Activated CD4-positive, CD25-positive, alpha-beta regulatory T cell (primary cell): ENCODE data around the gene NT5C1A.

Experiments
- DNase-seq, 4 experiments: peaks; one replicate each; lab custom pipeline; 2025; lab: John Stamatoyannopoulos, UW

NT5C1A gene

GRCh38 chr1:39689635-39690034 lies 17.7 kb upstream of the NT5C1A start:
- DNase-seq, result no peak

- DNase-seq, result no peak
Observed at GRCh38 chr1:39689214-39689613, 17.3 kb upstream of the NT5C1A start.

- DNase-seq, result no peak
Observed at GRCh38 chr1:39688706-39689105, 16.8 kb upstream of the NT5C1A start.

GRCh38 chr1:39687243-39687642 lies 15.3 kb upstream of the NT5C1A start:
- no peak for DNase-seq

GRCh38 chr1:39685071-39685470 lies 13.2 kb upstream of the NT5C1A start:
- DNase-seq, result no peak

GRCh38 chr1:39684313-39684664 lies 12.4 kb upstream of the NT5C1A start:
- DNase-seq, result no peak

- peak in 2 of 4 experiments; percentile 35 to 40 for DNase-seq
Observed at GRCh38 chr1:39683591-39684312, 11.8 kb upstream of the NT5C1A start.

- no peak for DNase-seq
Observed at GRCh38 chr1:39681999-39682398, 10.1 kb upstream of the NT5C1A start.

- no peak for DNase-seq
Observed at GRCh38 chr1:39681294-39681693, 9.4 kb upstream of the NT5C1A start.

GRCh38 chr1:39680751-39681150 lies 8.8 kb upstream of the NT5C1A start:
- DNase-seq, result no peak

GRCh38 chr1:39679821-39680220 lies 7.9 kb upstream of the NT5C1A start:
- DNase-seq, result no peak

- DNase-seq, result no peak
Observed at GRCh38 chr1:39678889-39679288, 7.0 kb upstream of the NT5C1A start.

- no peak for DNase-seq
Observed at GRCh38 chr1:39677645-39678044, 5.7 kb upstream of the NT5C1A start.

- DNase-seq, result no peak
Observed at GRCh38 chr1:39676948-39677548, 5.1 kb upstream of the NT5C1A start.

GRCh38 chr1:39675220-39675619 lies 3.3 kb upstream of the NT5C1A start:
- DNase-seq, result no peak

GRCh38 chr1:39673215-39673614 lies 1.3 kb upstream of the NT5C1A start:
- no peak for DNase-seq

- no peak for DNase-seq
Observed at GRCh38 chr1:39672551-39672947, 642 bp upstream of the NT5C1A start.

GRCh38 chr1:39671433-39671792 lies 494 bp downstream of the NT5C1A start:
- DNase-seq, result no peak

- DNase-seq, result no peak
Observed at GRCh38 chr1:39670689-39671088, 1.2 kb downstream of the NT5C1A start.

GRCh38 chr1:39668894-39669293 lies 3.0 kb downstream of the NT5C1A start:
- no peak for DNase-seq

- no peak for DNase-seq
Observed at GRCh38 chr1:39668111-39668510, 3.8 kb downstream of the NT5C1A start.

- DNase-seq, result no peak
Observed at GRCh38 chr1:39666772-39667171, 5.1 kb downstream of the NT5C1A start.

- DNase-seq, result no peak
Observed at GRCh38 chr1:39663559-39663958, 8.3 kb downstream of the NT5C1A start.

GRCh38 chr1:39662861-39663260 lies 9.0 kb downstream of the NT5C1A start:
- no peak for DNase-seq
